Thoracic aorta (tissue), 2 donors: Measurements from ENCODE around the gene FAM131C. TPM values are rescaled to one million over a fixed set of nuclear protein-coding genes. Genes with fewer than 3 reads are reported as not detected.
A peak's percentile ranks its signal among the peaks of the same experiment; 100 is the strongest.

Experiments
- ATAC-seq: fragments of 150-250 bp; one replicate; pipeline ENCODE4 v1.8.0; 2017; ENCODE audit warnings: low read depth; ENCODE audit not compliant: insufficient number of reproducible peaks, low FRiP score
- DNase-seq: peaks from one replicate; pipeline ENCODE4 v3.0.0-alpha.2; 2020; ENCODE audit warnings: low spot score
- H3K27ac ChIP-seq, 2 donors: fragments of 200-600 bp; sonication (generic); 1 replicate in 1 of 2; 2 replicates in 1 of 2; pipeline ENCODE4 v1.5.1; 2016; ENCODE audit warnings: mild to moderate bottlenecking in 2 of 2, moderate library complexity in 2 of 2
- H3K27me3 ChIP-seq: fragments of 200-600 bp; sonication (generic); replicated peaks from 2 replicates; pipeline ENCODE4 v1.6.0; 2016; ENCODE audit warnings: mild to moderate bottlenecking; ENCODE audit not compliant: insufficient read depth
- H3K36me3 ChIP-seq: fragments of 200-600 bp; sonication (generic); one replicate; pipeline ENCODE4 v1.5.1; 2016
- H3K4me1 ChIP-seq, 2 donors: fragments of 200-600 bp; sonication (generic); 1 replicate in 1 of 2; 2 replicates in 1 of 2; pipeline versions ENCODE4 v1.5.1 to v1.6.0; 2016; ENCODE audit warnings: low read depth in 2 of 2, mild to moderate bottlenecking in 1 of 2; ENCODE audit not compliant: control insufficient read depth in 1 of 2
- H3K4me3 ChIP-seq: fragments of 200-600 bp; sonication (generic); 2 replicates; pipeline ENCODE4 v1.5.1; 2016; ENCODE audit warnings: mild to moderate bottlenecking
- H3K9me3 ChIP-seq: fragments of 200-600 bp; sonication (generic); 2 replicates; pipeline ENCODE4 v1.5.1; 2016
- total RNA-seq, 2 donors: library from RNA; depleted of rRNA; stranded (reverse); fragments of >200 nt; gene quantifications; one replicate each; pipeline versions ENCODE4 v1.1.0 to v1.2.3, GENCODE V29; 2016
- TF ChIP-seq, protein P1 (sequence below): fragments of 200-600 bp; sonication (generic); IDR thresholded peaks from one replicate; pipeline ENCODE4 v1.5.1; 2019; ENCODE audit warnings: antibody characterized with exemption

Gene FAM131C
- total RNA-seq, 2 donors from 2014 or later, result not detected

DNA sequence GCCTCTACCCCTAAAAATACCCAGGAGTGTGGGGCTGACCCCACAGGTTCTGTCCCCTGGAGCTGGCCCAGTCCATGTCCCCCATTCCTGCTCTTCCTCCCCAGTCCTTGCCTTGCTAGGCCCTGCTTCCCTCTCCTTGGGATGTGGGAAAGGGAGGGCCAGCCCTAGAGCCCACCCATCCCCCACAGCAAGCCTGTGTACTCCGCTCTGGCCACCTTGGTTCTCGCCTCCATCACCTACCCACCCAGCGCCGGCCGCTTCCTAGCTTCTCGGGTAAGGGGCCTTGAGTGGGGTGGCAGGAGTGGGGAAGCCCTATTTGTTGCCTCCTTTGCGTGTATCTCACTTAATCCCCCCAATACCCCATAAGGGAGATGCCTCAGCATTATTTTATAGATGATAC lies 23.1 kb downstream of the FAM131C start:
- H3K4me1 ChIP-seq, result peaks cover 0 to 8% of the 10 kb centered on the region in 2 donors
- H3K36me3 ChIP-seq, result no peaks in the 10 kb centered on the region
- H3K27ac ChIP-seq, result no peak overlapping the region
- H3K27me3 ChIP-seq, result no peaks in the 10 kb centered on the region
- ATAC-seq (no peak), DNase-seq (no peak)
- no peak overlapping the region for H3K4me3 ChIP-seq
- no peaks in the 10 kb centered on the region for H3K9me3 ChIP-seq
- TF ChIP-seq, protein P1, sequence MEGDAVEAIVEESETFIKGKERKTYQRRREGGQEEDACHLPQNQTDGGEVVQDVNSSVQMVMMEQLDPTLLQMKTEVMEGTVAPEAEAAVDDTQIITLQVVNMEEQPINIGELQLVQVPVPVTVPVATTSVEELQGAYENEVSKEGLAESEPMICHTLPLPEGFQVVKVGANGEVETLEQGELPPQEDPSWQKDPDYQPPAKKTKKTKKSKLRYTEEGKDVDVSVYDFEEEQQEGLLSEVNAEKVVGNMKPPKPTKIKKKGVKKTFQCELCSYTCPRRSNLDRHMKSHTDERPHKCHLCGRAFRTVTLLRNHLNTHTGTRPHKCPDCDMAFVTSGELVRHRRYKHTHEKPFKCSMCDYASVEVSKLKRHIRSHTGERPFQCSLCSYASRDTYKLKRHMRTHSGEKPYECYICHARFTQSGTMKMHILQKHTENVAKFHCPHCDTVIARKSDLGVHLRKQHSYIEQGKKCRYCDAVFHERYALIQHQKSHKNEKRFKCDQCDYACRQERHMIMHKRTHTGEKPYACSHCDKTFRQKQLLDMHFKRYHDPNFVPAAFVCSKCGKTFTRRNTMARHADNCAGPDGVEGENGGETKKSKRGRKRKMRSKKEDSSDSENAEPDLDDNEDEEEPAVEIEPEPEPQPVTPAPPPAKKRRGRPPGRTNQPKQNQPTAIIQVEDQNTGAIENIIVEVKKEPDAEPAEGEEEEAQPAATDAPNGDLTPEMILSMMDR, result no peak

DNA sequence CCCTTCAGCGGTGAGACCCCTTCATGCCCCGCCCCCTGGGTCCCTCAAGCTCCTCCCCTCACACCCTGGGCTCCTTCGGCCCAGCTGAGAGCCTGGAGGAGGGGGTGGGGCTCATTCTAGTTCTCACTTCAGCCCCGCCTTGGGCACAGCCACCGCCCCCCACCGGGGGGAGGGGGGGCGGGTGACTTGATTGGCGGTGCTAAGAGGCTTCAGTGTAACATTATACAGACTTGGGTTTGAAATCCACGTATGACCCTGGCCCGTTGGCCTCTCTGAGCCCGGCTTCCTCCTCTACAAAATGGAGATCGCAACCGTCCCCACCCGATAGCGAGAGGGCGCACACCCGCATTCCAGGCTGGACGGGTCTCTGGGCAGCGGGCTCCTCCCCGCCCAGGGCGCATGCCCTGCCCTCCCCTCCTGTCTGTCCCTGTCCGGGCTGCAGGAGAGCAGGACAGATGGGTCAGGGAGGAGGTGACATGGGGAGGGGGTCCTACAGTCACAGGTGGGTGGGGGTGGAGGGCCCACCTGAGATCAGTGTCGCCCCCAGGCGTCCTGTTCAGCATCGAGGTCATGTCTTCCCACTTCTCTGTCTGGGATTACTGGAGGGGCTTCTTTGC lies 24.8 kb downstream of the FAM131C start:
- Histone ChIP-seq H3K36me3 (no peaks in the 10 kb centered on the region), H3K9me3 (no peaks in the 10 kb centered on the region), H3K27ac (no peak overlapping the region), H3K4me1 (peaks cover 0 to 8% of the 10 kb centered on the region in 2 donors), H3K4me3 (peak overlapping the region; percentile 68), H3K27me3 (no peaks in the 10 kb centered on the region)
- ATAC-seq (no peak), DNase-seq (no peak)
- TF ChIP-seq, protein P1, result no peak

DNA sequence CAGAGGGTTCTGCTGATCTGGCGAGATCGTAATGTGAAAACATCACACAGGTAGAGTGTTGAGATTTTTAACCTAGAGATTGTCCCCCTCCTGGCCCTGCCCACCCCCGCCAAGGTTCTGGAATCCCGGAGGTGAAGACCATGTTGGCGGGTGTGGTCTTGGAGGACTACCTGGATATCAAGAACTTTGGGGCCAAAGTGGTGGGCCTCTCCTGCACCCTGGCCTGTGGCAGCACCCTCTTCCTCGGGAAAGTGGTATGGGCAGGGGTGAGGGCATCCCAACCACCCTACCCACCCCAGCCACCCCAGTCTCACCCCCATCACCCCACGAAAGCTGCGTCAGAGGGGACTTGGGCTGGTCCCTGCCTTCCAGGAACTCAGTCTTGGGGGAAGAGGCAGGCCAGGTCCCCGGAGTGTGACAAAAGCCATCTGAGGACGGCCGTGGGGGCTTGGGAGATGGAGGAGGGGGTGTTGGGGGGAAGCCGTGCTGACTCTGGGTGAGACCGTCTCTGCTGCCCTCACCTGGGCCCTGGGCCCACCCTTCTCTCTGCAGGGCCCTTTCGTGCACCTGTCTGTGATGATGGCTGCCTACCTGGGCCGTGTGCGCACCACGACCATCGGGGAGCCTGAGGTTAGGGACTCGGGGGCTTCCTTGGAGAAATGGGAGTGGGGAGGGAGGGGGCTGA lies 25.5 kb downstream of the FAM131C start:
- no peak for DNase-seq
- H3K9me3 ChIP-seq, result no peaks in the 10 kb centered on the region
- no peak for ATAC-seq
- no peaks in the 10 kb centered on the region for H3K27me3 ChIP-seq
- TF ChIP-seq, protein P1, result no peak
- H3K4me1 ChIP-seq, result peaks cover 0 to 8% of the 10 kb centered on the region in 2 donors
- no peaks in the 10 kb centered on the region for H3K36me3 ChIP-seq
- H3K4me3 ChIP-seq, result peak overlapping the region; percentile 68
- no peak overlapping the region for H3K27ac ChIP-seq

DNA sequence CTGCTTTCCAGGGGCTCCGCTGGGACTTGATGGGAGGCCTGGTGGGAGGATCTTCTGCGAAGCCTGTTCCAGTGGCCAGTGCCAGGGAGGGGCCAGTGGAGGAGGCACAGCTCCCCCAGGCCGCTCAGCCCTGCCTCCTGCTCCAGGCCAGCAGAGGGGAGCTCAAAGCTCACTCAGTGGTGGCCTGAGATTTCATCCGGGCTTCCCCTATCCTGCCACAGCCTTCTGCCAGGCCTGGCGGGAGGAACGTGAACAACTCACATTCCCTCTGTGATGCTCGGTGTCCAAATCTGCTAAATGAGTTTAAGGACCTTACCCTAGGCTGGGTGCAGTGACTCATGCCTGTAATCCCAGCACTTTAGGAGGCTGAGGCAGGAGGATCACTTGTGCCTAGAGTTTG lies 26.6 kb downstream of the FAM131C start:
- TF ChIP-seq, protein P1, result no peak
- no peak for DNase-seq

DNA sequence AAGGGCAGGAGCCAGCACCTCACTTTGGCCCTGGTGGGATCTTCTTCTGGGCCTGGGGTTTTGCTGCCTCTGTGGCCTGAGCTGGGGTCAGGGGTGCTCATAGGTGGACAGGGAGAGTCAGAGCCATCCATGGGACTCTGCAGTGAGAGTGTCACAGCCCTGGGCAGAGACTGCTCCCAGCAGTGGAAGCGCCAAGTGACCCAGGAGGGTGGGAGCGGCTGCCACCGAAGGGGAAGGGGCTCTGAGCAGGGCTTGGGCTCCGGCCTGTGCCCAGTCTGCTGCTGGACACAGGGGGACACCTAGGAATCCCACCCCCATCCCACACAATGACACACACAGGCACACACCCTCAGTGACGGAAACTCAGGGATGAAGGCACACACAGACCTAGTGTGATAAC lies 29.5 kb downstream of the FAM131C start:
- Histone ChIP-seq H3K27me3 (no peaks in the 10 kb centered on the region), H3K36me3 (no peaks in the 10 kb centered on the region), H3K9me3 (no peaks in the 10 kb centered on the region), H3K4me3 (no peak overlapping the region), H3K4me1 (peaks cover 0 to 5% of the 10 kb centered on the region in 2 donors), H3K27ac (no peak overlapping the region)
- DNase-seq, result no peak
- TF ChIP-seq, protein P1, result no peak
- ATAC-seq, result no peak

More for the DNA sequence above, 26.6 kb downstream of the FAM131C start:
- H3K36me3 ChIP-seq, result no peaks in the 10 kb centered on the region
- H3K4me3 ChIP-seq, result no peak overlapping the region
- ATAC-seq, result no peak
- H3K27me3 ChIP-seq, result no peaks in the 10 kb centered on the region
- no peaks in the 10 kb centered on the region for H3K9me3 ChIP-seq
- peaks cover 0 to 8% of the 10 kb centered on the region in 2 donors for H3K4me1 ChIP-seq
- no peak overlapping the region for H3K27ac ChIP-seq
